Activated CD4-positive, alpha-beta T cell treated with anti-CD3 and anti-CD28 coated beads for 36 hours (primary cell): ENCODE measurements around the gene CX3CR1. TPM values are rescaled to one million over a fixed set of nuclear protein-coding genes. Genes with fewer than 3 reads are reported as not detected.
A peak's percentile ranks its signal among the peaks of the same experiment; 100 is the strongest.
"Not testable (repeated sequence)": the region's sequence is repeated elsewhere in the genome, so short reads cannot be mapped to it uniquely, and the experiment has no call there.

Source experiments
- ATAC-seq: fragments of 200-7000 bp; cut with Tn5 transposase; one replicate; pipeline ENCODE4 v1.10.0; 2021; ENCODE audit warnings: mild to moderate bottlenecking, moderate library complexity
- CTCF ChIA-PET: fragments of 350-600 bp; sonication (Branson Sonifier 250); formaldehyde crosslinking; loops from one replicate; lab custom pipeline; 2021; ENCODE audit warnings: antibody characterized with exemption; lab: Charles Lee
- POLR2A ChIA-PET: fragments of 350-600 bp; sonication (Branson Sonifier 250); formaldehyde crosslinking; loops from one replicate; lab custom pipeline; 2021; ENCODE audit warnings: antibody characterized with exemption, inconsistent platforms; lab: Charles Lee
- DNase-seq: peaks from one replicate; pipeline ENCODE4 v3.0.0-alpha.2; 2020
- H3K27ac Mint-ChIP-seq: one replicate; pipeline ENCODE4 v1.8.0; 2021; ENCODE audit warnings: mixed read lengths
- H3K27me3 Mint-ChIP-seq: one replicate; pipeline ENCODE4 v1.8.0; 2021; ENCODE audit warnings: mixed read lengths
- H3K36me3 Mint-ChIP-seq: one replicate; pipeline ENCODE4 v1.8.0; 2021; ENCODE audit warnings: low read depth, mixed read lengths
- H3K4me1 Mint-ChIP-seq: one replicate; pipeline ENCODE4 v1.8.0; 2021; ENCODE audit warnings: mixed read lengths
- H3K4me3 Mint-ChIP-seq: one replicate; pipeline ENCODE4 v1.8.0; 2021; ENCODE audit warnings: mild to moderate bottlenecking, moderate library complexity, mixed read lengths
- H3K9me3 Mint-ChIP-seq: one replicate; pipeline ENCODE4 v1.8.0; 2021; ENCODE audit warnings: low read depth, mixed read lengths
- intact Hi-C, 2 experiments: fragments of 100-400 bp; cut with DNase I in 1 of 2; cut with micrococcal nuclease in 1 of 2; formaldehyde crosslinking; loops; one replicate each; pipeline versions ENCODE4 v1.14.2 to v1.15.1; 2022 to 2024; cut with DNase I, micrococcal nuclease
- total RNA-seq, 2 experiments: library from RNA; stranded (reverse); gene quantifications; one replicate each; pipeline ENCODE4 v1.2.3, GENCODE V29; 2021

Gene CX3CR1
- total RNA-seq, result under 1 TPM; 0.14 to 0.16 TPM

DNA sequence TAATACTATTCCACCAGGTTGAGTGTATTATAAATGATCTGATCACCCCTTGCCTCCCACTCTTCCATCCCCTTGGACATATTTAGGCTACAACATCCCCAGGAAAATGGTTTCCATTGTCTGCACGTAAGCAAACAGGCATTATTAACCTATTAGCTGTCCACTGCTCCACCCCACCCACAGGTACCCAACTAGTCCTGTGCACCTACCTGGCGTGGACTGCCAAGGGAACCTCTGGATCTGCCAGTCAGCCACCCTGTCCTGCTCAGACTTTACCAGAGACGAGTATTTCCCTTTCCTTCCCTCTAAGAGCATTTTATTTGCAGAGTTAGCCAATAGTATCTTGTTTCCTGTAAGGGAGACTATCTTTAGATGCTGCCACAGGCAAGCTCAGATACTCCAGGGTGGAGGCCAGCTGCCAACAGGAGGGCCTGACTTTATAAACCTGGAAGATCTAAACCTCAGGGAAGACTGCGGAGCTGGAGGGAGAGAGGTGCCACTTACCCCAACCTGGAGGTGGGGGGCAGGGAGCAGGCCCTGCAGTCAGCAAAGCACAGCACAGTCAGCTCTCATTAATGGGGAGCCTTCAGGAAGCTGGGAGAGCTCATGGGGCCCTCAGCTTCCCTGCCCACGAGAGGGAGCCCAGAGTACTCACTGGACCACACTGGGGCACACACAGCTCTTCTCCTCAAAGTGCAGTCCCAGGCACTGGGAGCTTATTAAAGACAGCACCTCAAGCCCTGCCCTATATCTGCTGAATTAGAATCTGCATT, at the start of gene CX3CR1:
CX3CR1 (minus strand) TSS at position 292 of the 773 bp plus-strand sequence. CDS start 13,527 bp downstream, outside the sequence.
- Mint-ChIP-seq H3K36me3 (no peaks in the 10 kb centered on the region), H3K4me1 (peaks cover 11% of the 10 kb centered on the region), H3K27me3 (no peaks in the 10 kb centered on the region), H3K9me3 (no peaks in the 10 kb centered on the region), H3K4me3 (no peak within 1 kb of the TSS), H3K27ac (no peak within 1 kb of the TSS)
- ChIA-PET POLR2A (interaction anchor here (0.6 kb wide), 1 partner anchor 122 kb away, joined by 3 read pairs; no protein-coding TSS in a partner anchor), CTCF (interaction anchor here (0.9 to 2.6 kb wide), 9 partner anchors 8 to 157 kb away, joined by 3 to 15 read pairs (median 5); no protein-coding TSS in a partner anchor)
- intact Hi-C loops, result no loop called here
- DNase-seq, result no peak
- no peak for ATAC-seq

DNA sequence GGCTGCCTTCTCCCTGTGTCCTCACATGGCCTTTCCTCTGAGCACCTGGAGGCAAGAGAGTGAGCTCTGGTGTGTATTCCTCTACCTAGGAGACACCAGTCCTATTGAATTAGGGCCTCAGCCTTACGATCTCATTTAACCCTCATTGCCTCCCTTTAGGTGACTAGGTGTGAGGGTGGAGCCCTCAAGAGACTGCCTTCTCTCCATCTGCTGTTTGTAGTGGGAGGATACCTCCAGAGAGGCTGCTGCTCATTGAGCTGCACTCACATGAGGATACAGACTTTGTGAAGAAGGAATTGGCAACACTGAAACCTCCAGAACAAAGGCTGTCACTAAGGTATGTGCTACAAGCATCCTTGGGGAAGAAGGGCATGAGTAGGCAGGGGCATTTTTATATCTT, 49.7 kb upstream of the CX3CR1 start, which contains the start of gene CCR8:
CCR8 (plus strand) TSS at position 217 of the 400 bp plus-strand sequence. CDS start 2,623 bp downstream, outside the sequence.
- no peak within 1 kb of the TSS for H3K4me3 Mint-ChIP-seq
- peaks cover 3% of the 10 kb centered on the region for H3K27me3 Mint-ChIP-seq
- POLR2A ChIA-PET, result no interaction called here
- peaks cover 42% of the 10 kb centered on the region for H3K4me1 Mint-ChIP-seq
- DNase-seq (no peak), ATAC-seq (no peak)
- H3K36me3 Mint-ChIP-seq, result no peaks in the 10 kb centered on the region
- intact Hi-C loops, result no loop called here
- H3K9me3 Mint-ChIP-seq, result no peaks in the 10 kb centered on the region
- CTCF ChIA-PET, result no interaction called here
- H3K27ac Mint-ChIP-seq, result peak within 1 kb of the TSS; percentile 3

GRCh38 chr3:39327746-39328349, 48.0 kb upstream of the CX3CR1 start:
- ATAC-seq (peak; percentile 79), DNase-seq (peak; percentile 44)
- Mint-ChIP-seq H3K4me3 (no peak overlapping the region), H3K27me3 (peaks cover 3% of the 10 kb centered on the region), H3K36me3 (no peaks in the 10 kb centered on the region), H3K9me3 (no peaks in the 10 kb centered on the region), H3K27ac (peak overlapping the region; percentile 47), H3K4me1 (peaks cover 50% of the 10 kb centered on the region)
- POLR2A ChIA-PET, result no interaction called here
- intact Hi-C loops, result no loop called here
- CTCF ChIA-PET, result no interaction called here

GRCh38 chr3:39327053-39327745, 47.4 kb upstream of the CX3CR1 start:
- Mint-ChIP-seq H3K4me1 (peaks cover 54% of the 10 kb centered on the region), H3K27me3 (peaks cover 3% of the 10 kb centered on the region), H3K36me3 (no peaks in the 10 kb centered on the region), H3K27ac (peak overlapping the region; percentile 44), H3K4me3 (no peak overlapping the region), H3K9me3 (no peaks in the 10 kb centered on the region)
- intact Hi-C loops, result no loop called here
- no peak for ATAC-seq
- no peak for DNase-seq
- POLR2A ChIA-PET, result no interaction called here
- CTCF ChIA-PET, result interaction anchor here (0.7 kb wide), 1 partner anchor 20 kb away, joined by 4 read pairs; no protein-coding TSS in a partner anchor

GRCh38 chr3:39325236-39325635, 45.4 kb upstream of the CX3CR1 start:
- ChIA-PET CTCF (interaction anchor here (1.3 kb wide), 1 partner anchor 34 kb away, joined by 3 read pairs; no protein-coding TSS in a partner anchor), POLR2A (interaction anchor here (0.6 kb wide), 1 partner anchor 36 kb away, joined by 3 read pairs; no protein-coding TSS in a partner anchor)
- DNase-seq (no peak), ATAC-seq (peak; percentile 78)
- Mint-ChIP-seq H3K27me3 (peaks cover 3% of the 10 kb centered on the region), H3K27ac (no peak overlapping the region), H3K36me3 (no peaks in the 10 kb centered on the region), H3K4me1 (peaks cover 60% of the 10 kb centered on the region), H3K9me3 (no peaks in the 10 kb centered on the region), H3K4me3 (no peak overlapping the region)
- intact Hi-C loops, result loop anchor here in 1 of 2 experiments (2.0 kb wide), 1 partner anchor 20 kb away; no protein-coding TSS in a partner anchor

GRCh38 chr3:39323494-39323893, 43.7 kb upstream of the CX3CR1 start:
- Mint-ChIP-seq H3K9me3 (no peaks in the 10 kb centered on the region), H3K4me3 (no peak overlapping the region), H3K27me3 (peaks cover 3% of the 10 kb centered on the region), H3K27ac (no peak overlapping the region), H3K4me1 (peaks cover 55% of the 10 kb centered on the region), H3K36me3 (no peaks in the 10 kb centered on the region)
- intact Hi-C loops, result no loop called here
- CTCF ChIA-PET, result interaction anchor here (1.1 kb wide), 1 partner anchor 36 kb away, joined by 4 read pairs; no protein-coding TSS in a partner anchor
- DNase-seq, result no peak
- no peak for ATAC-seq
- POLR2A ChIA-PET, result no interaction called here

DNA sequence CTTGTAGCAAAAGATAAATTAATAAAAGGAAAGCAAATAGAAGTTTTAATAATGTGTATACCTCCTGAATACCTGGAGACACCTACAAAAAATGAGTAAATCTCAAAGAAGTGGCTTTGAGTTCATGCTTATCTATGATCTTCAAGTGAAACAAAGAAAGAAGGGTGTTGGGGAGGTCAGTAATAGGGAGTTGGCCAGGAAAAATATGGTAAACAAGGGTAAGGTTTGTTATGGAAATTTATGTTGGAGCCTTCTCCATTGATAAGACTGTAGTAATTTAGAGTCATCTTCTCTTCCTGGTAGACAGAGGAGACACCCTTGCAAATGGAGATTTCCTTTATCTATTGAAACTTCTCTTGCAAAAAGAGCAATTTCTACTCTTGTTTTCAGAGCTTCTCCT, 43.1 kb upstream of the CX3CR1 start:
- Mint-ChIP-seq H3K9me3 (no peaks in the 10 kb centered on the region), H3K36me3 (no peaks in the 10 kb centered on the region), H3K4me1 (peaks cover 50% of the 10 kb centered on the region), H3K27me3 (peaks cover 3% of the 10 kb centered on the region), H3K4me3 (no peak overlapping the region), H3K27ac (no peak overlapping the region)
- CTCF ChIA-PET, result interaction anchor here (1.1 kb wide), 1 partner anchor 35 kb away, joined by 4 read pairs; no protein-coding TSS in a partner anchor
- POLR2A ChIA-PET, result interaction anchor here (0.7 kb wide), 1 partner anchor 226 kb away, joined by 7 read pairs; no protein-coding TSS in a partner anchor
- DNase-seq, result no peak
- no peak for ATAC-seq
- intact Hi-C loops, result no loop called here

DNA sequence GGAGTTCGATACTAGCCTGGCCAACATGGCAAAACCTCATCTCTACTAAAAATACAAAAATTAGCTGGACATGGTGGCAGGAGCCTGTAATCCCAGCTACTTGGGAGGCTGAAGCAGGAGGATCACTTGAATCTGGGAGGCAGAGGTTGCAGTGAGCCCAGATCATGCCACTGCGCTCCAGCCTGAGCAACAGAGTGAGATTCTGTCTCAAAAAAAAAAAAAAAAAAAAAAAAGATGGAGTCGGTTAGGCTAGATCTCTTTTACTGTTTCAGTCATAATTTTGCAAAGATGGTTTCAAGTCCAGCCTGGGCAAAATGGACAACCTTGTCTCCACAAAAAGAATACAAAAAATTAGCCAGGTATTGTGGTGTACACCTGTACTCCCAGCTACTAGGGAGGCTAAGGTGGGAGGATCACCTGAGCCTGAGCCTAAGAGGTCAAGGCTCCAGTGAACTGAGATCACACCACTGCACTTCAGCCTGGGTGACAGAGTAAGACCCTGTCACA, 42.4 kb upstream of the CX3CR1 start:
- H3K36me3 Mint-ChIP-seq, intact Hi-C loops, DNase-seq, H3K27me3 Mint-ChIP-seq, ATAC-seq, H3K9me3 Mint-ChIP-seq, H3K4me3 Mint-ChIP-seq, H3K27ac Mint-ChIP-seq: not testable (repeated sequence)
- peaks cover 43% of the 10 kb centered on the region for H3K4me1 Mint-ChIP-seq
- POLR2A ChIA-PET, result interaction anchor here (0.7 kb wide), 1 partner anchor 226 kb away, joined by 7 read pairs; no protein-coding TSS in a partner anchor
- CTCF ChIA-PET, result interaction anchor here (0.6 to 1.2 kb wide), 3 partner anchors 16 to 121 kb away, joined by 3 read pairs; no protein-coding TSS in a partner anchor

GRCh38 chr3:39321574-39321983, 41.7 kb upstream of the CX3CR1 start:
- H3K36me3 Mint-ChIP-seq, H3K9me3 Mint-ChIP-seq, intact Hi-C loops, H3K4me3 Mint-ChIP-seq, H3K27ac Mint-ChIP-seq, POLR2A ChIA-PET, H3K27me3 Mint-ChIP-seq: not testable (repeated sequence)
- peak; percentile 20 for DNase-seq
- H3K4me1 Mint-ChIP-seq, result peaks cover 36% of the 10 kb centered on the region
- ATAC-seq, result peak; percentile 46
- CTCF ChIA-PET, result interaction anchor here (0.6 to 1.2 kb wide), 4 partner anchors 15 to 120 kb away, joined by 3 read pairs; no protein-coding TSS in a partner anchor

DNA sequence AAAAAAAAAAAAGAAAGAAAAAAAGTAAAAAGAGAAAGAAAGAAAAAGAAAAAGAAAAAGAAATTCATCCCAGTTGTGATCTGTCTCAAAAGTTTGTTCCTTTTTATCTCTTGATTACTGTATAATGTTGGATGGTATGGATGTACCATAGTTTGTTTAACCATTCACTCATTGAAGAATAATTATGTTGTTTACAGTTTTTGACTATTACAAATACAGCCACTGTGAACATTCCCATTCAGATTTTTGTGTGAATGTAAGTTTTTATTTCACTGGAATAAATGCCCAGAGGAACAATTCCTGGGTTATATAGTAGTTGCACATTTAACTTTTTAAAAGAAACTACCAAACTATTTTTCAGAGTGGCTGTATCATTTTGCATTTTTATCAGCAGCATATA, 39.4 kb upstream of the CX3CR1 start:
- H3K4me3 Mint-ChIP-seq, result no peak overlapping the region

More for the DNA sequence above, 39.4 kb upstream of the CX3CR1 start:
- no peak overlapping the region for H3K27ac Mint-ChIP-seq
- intact Hi-C loops, result no loop called here
- no peaks in the 10 kb centered on the region for H3K36me3 Mint-ChIP-seq
- no peak for DNase-seq
- peaks cover 32% of the 10 kb centered on the region for H3K4me1 Mint-ChIP-seq
- no peaks in the 10 kb centered on the region for H3K27me3 Mint-ChIP-seq
- ChIA-PET CTCF (interaction anchor here (0.8 to 3.0 kb wide), 2 partner anchors 10 to 31 kb away, joined by 4 to 11 read pairs; no protein-coding TSS in a partner anchor), POLR2A (no interaction called here)
- no peak for ATAC-seq
- H3K9me3 Mint-ChIP-seq, result peaks cover 5% of the 10 kb centered on the region
